ENCODE results near the gene METRN.

The METRN gene

DNA sequence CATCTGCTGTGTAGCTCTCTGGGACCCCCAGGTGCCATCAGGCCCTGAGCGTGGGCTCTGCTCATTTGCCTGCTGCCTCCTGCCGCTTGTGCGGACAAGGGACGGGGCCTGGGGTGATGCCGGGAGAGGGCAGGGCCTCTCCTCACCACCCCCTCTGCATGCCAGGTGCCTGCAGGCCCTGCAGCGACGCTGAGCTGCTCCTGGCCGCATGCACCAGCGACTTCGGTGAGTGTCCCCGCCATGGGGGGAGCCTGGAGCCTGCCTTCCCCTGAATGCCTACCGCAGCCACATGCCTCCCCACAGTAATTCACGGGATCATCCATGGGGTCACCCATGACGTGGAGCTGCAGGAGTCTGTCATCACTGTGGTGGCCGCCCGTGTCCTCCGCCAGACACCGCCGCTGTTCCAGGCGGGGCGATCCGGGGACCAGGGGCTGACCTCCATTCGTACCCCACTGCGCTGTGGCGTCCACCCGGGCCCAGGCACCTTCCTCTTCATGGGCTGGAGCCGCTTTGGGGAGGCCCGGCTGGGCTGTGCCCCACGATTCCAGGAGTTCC is 1.9 kb downstream of the METRN start:
- TF ChIP-seq, protein P1, sequence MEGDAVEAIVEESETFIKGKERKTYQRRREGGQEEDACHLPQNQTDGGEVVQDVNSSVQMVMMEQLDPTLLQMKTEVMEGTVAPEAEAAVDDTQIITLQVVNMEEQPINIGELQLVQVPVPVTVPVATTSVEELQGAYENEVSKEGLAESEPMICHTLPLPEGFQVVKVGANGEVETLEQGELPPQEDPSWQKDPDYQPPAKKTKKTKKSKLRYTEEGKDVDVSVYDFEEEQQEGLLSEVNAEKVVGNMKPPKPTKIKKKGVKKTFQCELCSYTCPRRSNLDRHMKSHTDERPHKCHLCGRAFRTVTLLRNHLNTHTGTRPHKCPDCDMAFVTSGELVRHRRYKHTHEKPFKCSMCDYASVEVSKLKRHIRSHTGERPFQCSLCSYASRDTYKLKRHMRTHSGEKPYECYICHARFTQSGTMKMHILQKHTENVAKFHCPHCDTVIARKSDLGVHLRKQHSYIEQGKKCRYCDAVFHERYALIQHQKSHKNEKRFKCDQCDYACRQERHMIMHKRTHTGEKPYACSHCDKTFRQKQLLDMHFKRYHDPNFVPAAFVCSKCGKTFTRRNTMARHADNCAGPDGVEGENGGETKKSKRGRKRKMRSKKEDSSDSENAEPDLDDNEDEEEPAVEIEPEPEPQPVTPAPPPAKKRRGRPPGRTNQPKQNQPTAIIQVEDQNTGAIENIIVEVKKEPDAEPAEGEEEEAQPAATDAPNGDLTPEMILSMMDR (IDR thresholded peaks at IDR 0.05; ENCODE audit: poor library complexity, severe bottlenecking) = no peak
- Histone ChIP-seq H3K4me3 (ENCODE audit: severe bottlenecking) (peak overlapping the region; percentile 80), H3K27ac (ENCODE audit: poor library complexity, severe bottlenecking) (no peak overlapping the region), H3K9me3 (ENCODE audit: severe bottlenecking) (no peaks in the 10 kb centered on the region), H3K36me3 (ENCODE audit: low read depth) (peaks cover 7% of the 10 kb centered on the region; the same call in 1 of the 2 replicates), H3K27me3 (ENCODE audit: insufficient read depth, poor library complexity, severe bottlenecking) (no peaks in the 10 kb centered on the region), H3K4me1 (ENCODE audit: insufficient read depth, poor library complexity, severe bottlenecking) (peaks cover 18% of the 10 kb centered on the region)
- ATAC-seq (ENCODE audit: low read depth) = no peak
- DNase-seq (ENCODE audit: low spot score) = no peak

DNA sequence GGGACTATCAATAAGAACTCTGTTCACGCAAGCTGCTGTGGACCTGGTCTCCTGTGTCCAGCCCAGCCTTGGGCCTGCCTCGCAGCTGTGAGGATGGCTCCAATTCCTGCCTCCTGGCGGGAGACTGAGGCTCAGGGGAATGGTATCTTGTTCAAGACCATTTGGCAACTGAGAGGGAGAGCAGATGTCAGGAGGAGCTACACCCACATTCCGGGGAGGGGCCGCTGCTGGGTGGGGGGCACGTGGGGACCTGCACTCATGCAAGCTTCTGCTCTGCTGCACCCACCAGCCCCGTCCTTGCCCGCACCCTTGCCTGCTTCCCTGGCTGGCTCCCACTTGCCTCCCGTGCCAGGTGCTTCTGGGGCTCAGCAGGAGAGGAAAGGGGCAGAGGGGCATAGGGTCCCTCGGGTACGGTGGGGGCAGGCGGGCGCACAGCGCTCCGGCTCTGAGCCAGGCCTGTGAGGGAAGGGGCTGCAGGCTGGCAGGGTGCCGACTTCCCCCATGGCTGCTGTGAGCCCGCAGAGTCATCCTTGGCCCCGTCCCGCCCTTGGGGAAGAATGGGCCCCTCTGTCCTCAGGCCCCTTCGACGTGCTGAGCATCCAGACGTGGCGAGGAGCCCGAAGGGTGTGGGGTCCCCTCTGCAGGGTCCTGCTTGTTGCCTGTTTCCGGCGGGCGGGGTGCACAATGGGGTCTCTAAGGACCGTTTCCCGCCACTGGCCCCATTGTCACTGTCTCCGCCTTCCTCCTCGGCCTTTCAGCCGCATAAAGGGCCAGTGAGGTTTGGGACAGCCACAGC is 2.7 kb downstream of the METRN start:
- Histone ChIP-seq H3K27me3 (ENCODE audit: insufficient read depth, poor library complexity, severe bottlenecking) (no peaks in the 10 kb centered on the region), H3K4me3 (ENCODE audit: severe bottlenecking) (no peak overlapping the region), H3K36me3 (ENCODE audit: low read depth) (peaks cover 7% of the 10 kb centered on the region; the same call in 1 of the 2 replicates), H3K9me3 (ENCODE audit: severe bottlenecking) (no peaks in the 10 kb centered on the region), H3K4me1 (ENCODE audit: insufficient read depth, poor library complexity, severe bottlenecking) (peaks cover 12% of the 10 kb centered on the region), H3K27ac (ENCODE audit: poor library complexity, severe bottlenecking) (no peak overlapping the region)
- TF ChIP-seq, protein P1 (IDR thresholded peaks at IDR 0.05; ENCODE audit: poor library complexity, severe bottlenecking) = no peak
- ATAC-seq (ENCODE audit: low read depth) = no peak
- no peak for DNase-seq (ENCODE audit: low spot score)

DNA sequence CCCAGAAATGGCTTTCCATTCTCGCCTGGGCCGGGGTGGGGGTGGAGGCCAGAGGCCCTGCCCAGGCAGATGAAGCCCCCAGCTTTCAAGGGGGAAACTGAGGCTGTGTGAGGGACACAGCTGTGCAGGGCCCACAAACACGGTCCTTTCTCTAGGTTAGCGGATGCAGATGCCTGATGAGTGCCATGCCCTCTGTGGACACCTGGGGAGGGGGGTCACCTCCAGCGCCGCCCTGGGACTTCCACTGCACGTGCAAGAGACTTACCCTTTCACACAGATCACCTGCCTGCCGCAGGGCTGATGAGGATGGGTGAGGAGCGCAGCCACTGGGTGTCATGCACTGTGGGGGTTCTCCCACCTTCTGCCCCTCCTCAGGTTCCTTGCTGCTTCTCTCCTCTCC is 3.5 kb downstream of the METRN start:
- no peak for DNase-seq (ENCODE audit: low spot score)
- Histone ChIP-seq H3K36me3 (ENCODE audit: low read depth) (peaks cover 7% of the 10 kb centered on the region; the same call in 1 of the 2 replicates), H3K4me1 (ENCODE audit: insufficient read depth, poor library complexity, severe bottlenecking) (peaks cover 12% of the 10 kb centered on the region), H3K27me3 (ENCODE audit: insufficient read depth, poor library complexity, severe bottlenecking) (no peaks in the 10 kb centered on the region), H3K9me3 (ENCODE audit: severe bottlenecking) (no peaks in the 10 kb centered on the region), H3K4me3 (ENCODE audit: severe bottlenecking) (no peak overlapping the region), H3K27ac (ENCODE audit: poor library complexity, severe bottlenecking) (no peak overlapping the region)
- TF ChIP-seq, protein P1 (IDR thresholded peaks at IDR 0.05; ENCODE audit: poor library complexity, severe bottlenecking) = no peak
- ATAC-seq (ENCODE audit: low read depth) = no peak

DNA sequence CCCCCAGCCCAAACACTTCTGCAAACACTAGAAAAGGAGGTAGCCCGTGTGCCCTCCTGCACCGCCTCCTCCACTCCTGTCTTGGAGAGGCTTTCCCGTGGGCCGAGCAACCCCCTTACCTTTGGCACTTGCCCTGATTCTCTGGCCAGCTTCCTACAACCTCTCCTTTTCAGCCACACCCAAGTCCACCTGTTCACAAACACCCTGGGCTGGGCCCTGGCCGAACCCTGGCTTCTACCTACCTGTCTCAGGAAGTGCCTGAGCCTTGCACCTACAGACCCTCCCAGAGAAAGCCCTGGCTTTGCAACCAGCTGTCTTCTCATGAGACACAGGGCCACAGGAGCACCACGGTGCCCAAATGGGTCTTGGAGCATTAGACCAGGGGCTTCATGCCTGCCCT is 4.0 kb downstream of the METRN start:
- TF ChIP-seq, protein P1 (IDR thresholded peaks at IDR 0.05; ENCODE audit: poor library complexity, severe bottlenecking) = no peak
- H3K4me1 ChIP-seq (ENCODE audit: insufficient read depth, poor library complexity, severe bottlenecking) = peaks cover 11% of the 10 kb centered on the region
- H3K4me3 ChIP-seq (ENCODE audit: severe bottlenecking) = no peak overlapping the region
- H3K27me3 ChIP-seq (ENCODE audit: insufficient read depth, poor library complexity, severe bottlenecking) = no peaks in the 10 kb centered on the region
- H3K36me3 ChIP-seq (ENCODE audit: low read depth) = peaks cover 7% of the 10 kb centered on the region; the same call in 1 of the 2 replicates
- H3K27ac ChIP-seq (ENCODE audit: poor library complexity, severe bottlenecking) = no peak overlapping the region
- H3K9me3 ChIP-seq (ENCODE audit: severe bottlenecking) = no peaks in the 10 kb centered on the region
- no peak for DNase-seq (ENCODE audit: low spot score)
- ATAC-seq (ENCODE audit: low read depth) = no peak
